Sigmoid colon (tissue), 4 donors: Measurements from ENCODE around the gene ANXA3.

ENCODE experiments used
- CTCF ChIP-seq, 4 experiments: fragments of 450-650 bp in 3 of 4; fragments of 200-600 bp in 1 of 4; IDR thresholded peaks; one replicate each; pipeline ENCODE4 v1.5.1; 2016 to 2019; ENCODE audit warnings: antibody characterized with exemption in 4 of 4, mild to moderate bottlenecking in 3 of 4, moderate library complexity in 2 of 4
- EP300 ChIP-seq, 4 donors: sonication (generic); formaldehyde crosslinking; IDR thresholded peaks; one replicate each; pipeline ENCODE4 v1.6.1; 2017; ENCODE audit warnings: antibody characterized with exemption in 4 of 4
- POLR2A ChIP-seq, 2 donors: fragments of 450-650 bp; IDR thresholded peaks; one replicate each; pipeline ENCODE4 v1.6.1; 2016; ENCODE audit warnings: antibody characterized with exemption in 2 of 2, mild to moderate bottlenecking in 2 of 2, moderate library complexity in 2 of 2
- POLR2AphosphoS5 ChIP-seq, 4 donors: sonication (generic); formaldehyde crosslinking; IDR thresholded peaks; one replicate each; pipeline ENCODE4 v1.6.1; 2017; ENCODE audit warnings: antibody characterized with exemption in 4 of 4

- TF ChIP-seq CTCF (IDR thresholded peaks at IDR 0.05), result no peak
- no peak for TF ChIP-seq EP300 (IDR thresholded peaks at IDR 0.05)
- TF ChIP-seq POLR2A (IDR thresholded peaks at IDR 0.05), result no peak
- TF ChIP-seq POLR2AphosphoS5 (IDR thresholded peaks at IDR 0.05), result no peak
Observed at GRCh38 chr4:78567500-78568060, 16.0 kb downstream of the ANXA3 start.
